Subcutaneous adipose tissue (tissue), 4 donors: ENCODE data around the gene POLDIP2. TPM values are rescaled to one million over a fixed set of nuclear protein-coding genes. Genes with fewer than 3 reads are reported as not detected.

Source experiments
- total RNA-seq, 4 donors: library from RNA; depleted of rRNA; stranded (reverse); fragments of >200 nt; gene quantifications; one replicate each; pipeline ENCODE4 v1.1.0, GENCODE V29; 2016
- TF ChIP-seq, protein P1 (sequence below): fragments of 450-650 bp; IDR thresholded peaks from one replicate; pipeline ENCODE4 v1.5.1; 2016; ENCODE audit warnings: low read depth, mild to moderate bottlenecking, control low read depth, antibody characterized with exemption, moderate library complexity

POLDIP2 gene
- total RNA-seq, 4 donors from 2014 or later: 56.6 to 103 (median 69.3) TPM

DNA sequence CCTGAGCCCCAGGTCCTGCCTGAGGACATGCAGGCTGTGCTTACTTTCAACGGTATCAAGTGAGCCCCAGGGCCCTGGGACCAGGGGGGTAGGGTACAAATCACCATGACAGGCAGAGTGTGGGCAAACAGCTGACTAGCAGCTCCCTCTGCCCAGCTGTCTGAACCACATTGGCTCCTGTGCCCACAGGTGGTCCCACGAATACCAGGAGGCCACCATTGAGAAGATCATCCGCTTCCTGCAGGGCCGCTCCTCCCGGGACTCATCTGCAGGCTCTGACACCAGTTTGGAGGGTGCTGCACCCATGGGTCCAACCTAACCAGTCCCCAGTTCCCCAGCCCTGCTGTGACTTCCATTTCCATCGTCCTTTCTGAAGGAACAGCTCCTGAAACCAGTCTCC lies 38.6 kb upstream of the POLDIP2 start:
- TF ChIP-seq, protein P1, sequence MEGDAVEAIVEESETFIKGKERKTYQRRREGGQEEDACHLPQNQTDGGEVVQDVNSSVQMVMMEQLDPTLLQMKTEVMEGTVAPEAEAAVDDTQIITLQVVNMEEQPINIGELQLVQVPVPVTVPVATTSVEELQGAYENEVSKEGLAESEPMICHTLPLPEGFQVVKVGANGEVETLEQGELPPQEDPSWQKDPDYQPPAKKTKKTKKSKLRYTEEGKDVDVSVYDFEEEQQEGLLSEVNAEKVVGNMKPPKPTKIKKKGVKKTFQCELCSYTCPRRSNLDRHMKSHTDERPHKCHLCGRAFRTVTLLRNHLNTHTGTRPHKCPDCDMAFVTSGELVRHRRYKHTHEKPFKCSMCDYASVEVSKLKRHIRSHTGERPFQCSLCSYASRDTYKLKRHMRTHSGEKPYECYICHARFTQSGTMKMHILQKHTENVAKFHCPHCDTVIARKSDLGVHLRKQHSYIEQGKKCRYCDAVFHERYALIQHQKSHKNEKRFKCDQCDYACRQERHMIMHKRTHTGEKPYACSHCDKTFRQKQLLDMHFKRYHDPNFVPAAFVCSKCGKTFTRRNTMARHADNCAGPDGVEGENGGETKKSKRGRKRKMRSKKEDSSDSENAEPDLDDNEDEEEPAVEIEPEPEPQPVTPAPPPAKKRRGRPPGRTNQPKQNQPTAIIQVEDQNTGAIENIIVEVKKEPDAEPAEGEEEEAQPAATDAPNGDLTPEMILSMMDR: no peak

DNA sequence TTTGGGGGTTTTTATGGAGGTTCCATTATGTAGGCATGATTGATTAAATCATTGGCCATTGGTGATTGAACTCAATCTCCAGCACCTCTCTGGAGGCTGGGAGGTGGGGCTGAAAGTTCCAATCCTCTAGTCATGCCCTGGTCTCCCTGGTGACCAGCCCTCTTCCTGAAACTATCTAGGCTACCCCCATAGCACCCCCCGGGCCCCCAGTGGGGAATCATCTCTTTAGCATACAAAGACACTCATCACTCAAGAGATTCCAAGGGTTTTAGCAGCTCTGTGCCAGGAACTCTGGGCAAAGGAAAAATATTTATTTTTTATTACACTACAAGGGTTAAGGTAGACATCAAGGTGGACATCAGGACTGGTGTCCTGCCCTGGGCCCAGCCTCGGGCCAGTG lies 38.1 kb upstream of the POLDIP2 start:
- TF ChIP-seq, protein P1: no peak

DNA sequence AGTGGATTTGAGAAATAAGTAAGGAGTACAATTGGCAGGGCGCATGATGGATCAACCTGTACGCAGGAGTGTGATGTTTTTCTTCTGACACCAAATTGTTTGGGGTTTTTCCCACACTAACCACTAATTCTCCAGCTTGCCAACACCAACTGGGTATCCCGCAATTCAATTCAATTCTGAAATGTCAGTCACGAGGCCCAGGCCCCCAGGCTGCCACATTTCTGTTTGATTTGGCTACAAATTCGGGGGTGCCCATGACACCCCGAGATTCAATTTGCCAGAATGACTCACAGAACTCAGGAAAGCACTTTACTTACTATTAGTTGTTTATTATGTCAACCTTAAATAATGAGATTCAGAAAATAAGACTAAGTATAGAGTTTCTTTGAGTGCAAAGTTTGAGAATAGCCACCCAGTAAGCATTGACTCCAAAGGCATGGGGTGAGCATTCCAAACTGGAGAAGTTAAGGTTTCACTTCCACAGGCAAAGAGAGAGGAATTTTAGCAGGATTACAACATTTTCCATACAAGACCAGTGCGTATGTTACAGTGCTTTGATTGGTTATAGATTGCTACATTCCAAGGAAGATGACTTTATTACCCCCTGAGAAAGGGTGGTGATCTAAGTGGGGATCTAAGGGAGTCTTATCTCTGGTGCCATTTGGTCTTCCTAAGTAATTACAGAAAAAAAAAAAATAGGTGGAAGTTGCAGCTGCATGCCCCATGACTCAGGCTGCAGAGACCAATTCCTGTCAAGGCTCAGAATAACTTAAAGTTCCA lies 37.2 kb upstream of the POLDIP2 start:
- TF ChIP-seq, protein P1: no peak

DNA sequence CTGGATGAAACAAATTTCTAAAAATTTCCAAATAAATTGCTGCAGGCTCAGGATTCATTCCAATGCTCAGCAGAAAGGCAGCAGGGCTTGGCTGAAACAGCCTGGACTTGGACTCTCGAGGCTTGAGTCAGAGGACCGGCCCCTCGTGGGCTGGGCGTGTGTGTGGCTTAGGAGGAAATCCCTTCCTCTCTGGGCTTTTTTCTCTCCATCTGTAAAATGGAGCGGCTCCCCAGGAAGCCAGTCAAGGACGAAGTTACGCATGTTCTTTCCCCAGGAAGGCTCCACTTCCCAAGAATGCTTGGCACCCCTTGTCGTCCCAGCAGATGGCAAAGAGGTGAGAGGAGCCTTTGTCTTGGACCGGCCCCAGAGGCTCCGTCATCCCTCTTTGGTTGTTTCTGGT lies 35.2 kb upstream of the POLDIP2 start:
- TF ChIP-seq, protein P1: no peak

DNA sequence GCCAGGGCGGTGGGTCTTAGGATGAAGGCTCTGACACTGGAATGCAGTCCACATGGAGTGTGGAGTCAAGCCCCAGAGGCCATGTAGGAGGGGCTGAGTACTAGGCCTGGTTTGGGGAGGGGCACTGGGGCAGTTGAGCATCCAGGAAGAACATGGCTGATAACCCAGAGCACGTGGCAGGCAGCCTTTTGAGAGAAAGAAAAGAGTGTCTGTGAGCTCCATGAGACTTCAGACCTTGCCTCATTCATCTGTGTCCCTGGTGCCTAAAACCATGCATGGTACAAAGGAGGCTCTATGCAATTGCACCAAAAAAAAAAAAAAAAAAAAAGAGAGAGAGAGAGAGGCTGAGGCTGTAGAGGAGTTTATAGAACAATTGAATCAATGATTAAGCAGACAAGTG lies 34.1 kb upstream of the POLDIP2 start:
- TF ChIP-seq, protein P1: no peak

DNA sequence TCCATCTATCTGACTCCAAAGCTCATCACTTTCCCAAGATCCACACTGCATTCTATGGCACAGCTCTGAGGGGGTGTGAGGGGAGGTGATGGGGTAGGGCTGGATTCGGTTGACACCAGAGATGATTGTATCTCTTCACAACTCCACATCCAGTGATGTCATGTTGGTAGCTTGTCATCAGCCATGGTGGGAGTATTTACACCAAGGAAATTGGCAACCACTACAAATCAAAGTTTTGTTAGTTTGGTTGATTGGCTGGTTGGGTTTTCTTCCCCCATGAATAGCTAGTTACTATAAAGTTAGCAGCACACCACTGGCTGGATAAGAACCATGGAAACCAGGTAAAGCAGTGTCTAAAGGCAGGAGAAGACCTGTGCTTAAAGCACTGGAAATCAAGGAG lies 33.7 kb upstream of the POLDIP2 start:
- TF ChIP-seq, protein P1: no peak

DNA sequence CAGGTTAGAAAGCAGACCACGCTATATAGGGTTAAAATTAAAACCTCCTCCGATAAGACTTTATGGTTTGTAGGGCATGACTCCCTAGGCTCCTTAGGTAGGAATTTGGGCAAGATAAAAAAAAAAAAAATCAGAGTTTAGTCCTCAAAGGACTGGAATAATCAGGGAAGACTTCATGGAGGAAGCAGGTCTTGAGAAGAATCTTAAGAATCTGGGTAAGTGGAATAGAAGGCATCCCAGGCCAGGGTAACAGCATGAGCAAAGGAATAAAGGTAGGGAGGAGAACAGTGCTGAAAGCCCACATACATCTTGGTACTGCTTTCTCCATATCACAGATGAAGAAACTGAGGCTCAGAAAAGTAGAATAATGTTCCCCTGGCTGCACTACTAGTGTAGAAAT lies 33.2 kb upstream of the POLDIP2 start:
- TF ChIP-seq, protein P1: no peak
